HepG2 (cell line): ENCODE measurements around the gene ACP5. TPM values are rescaled to one million over a fixed set of nuclear protein-coding genes. Genes with fewer than 3 reads are reported as not detected.

Source experiments
- ARHGAP35 ChIP-seq: sonication (generic); formaldehyde crosslinking; IDR thresholded peaks from 2 replicates; pipeline ENCODE4 v1.9.0; 2022; ENCODE audit warnings: mild to moderate bottlenecking, inconsistent platforms, moderate library complexity, missing genetic modification reagents, borderline replicate concordance
- ATF1 ChIP-seq: IDR thresholded peaks from 2 replicates; pipeline ENCODE4 v1.6.1; 2016; ENCODE audit warnings: mild to moderate bottlenecking, control low read depth
- ATF6 ChIP-seq: sonication (generic); formaldehyde crosslinking; conservative IDR thresholded peaks from 2 replicates; pipeline ENCODE4 v1.4.0; 2020; ENCODE audit warnings: missing genetic modification reagents
- CBX5 ChIP-seq: sonication (generic); formaldehyde crosslinking; IDR thresholded peaks from 2 replicates; pipeline ENCODE4 v1.4.0; 2020; ENCODE audit warnings: missing genetic modification reagents, borderline replicate concordance
- DNMT1 ChIP-seq: sonication (generic); formaldehyde crosslinking; IDR thresholded peaks from 2 replicates; pipeline ENCODE4 v1.5.1; 2020; ENCODE audit warnings: mild to moderate bottlenecking, missing genetic modification reagents
- ESRRA ChIP-seq: sonication (generic); formaldehyde crosslinking; IDR thresholded peaks from 2 replicates; pipeline ENCODE4 v1.5.1; 2020; ENCODE audit warnings: mild to moderate bottlenecking, low read depth, missing genetic modification reagents
- FLYWCH1 ChIP-seq: sonication (generic); formaldehyde crosslinking; IDR thresholded peaks from 2 replicates; pipeline ENCODE4 v1.8.1; 2023; ENCODE audit warnings: mild to moderate bottlenecking, missing genetic modification reagents
- MAX ChIP-seq: IDR thresholded peaks from 2 replicates; pipeline ENCODE4 v1.6.1; 2012; ENCODE audit warnings: inconsistent platforms
- NR2F6 ChIP-seq, 2 experiments: IDR thresholded peaks; 2 replicates each; pipeline ENCODE4 v1.6.1; 2016; ENCODE audit warnings: antibody characterized with exemption in 1 of 2, mild to moderate bottlenecking in 1 of 2
- PATZ1 ChIP-seq: sonication (generic); formaldehyde crosslinking; IDR thresholded peaks from 2 replicates; pipeline ENCODE4 v1.4.0; 2020; ENCODE audit warnings: missing genetic modification reagents
- YEATS4 ChIP-seq: sonication (generic); formaldehyde crosslinking; IDR thresholded peaks from 2 replicates; pipeline ENCODE4 v1.4.0; 2020; ENCODE audit warnings: missing genetic modification reagents, borderline replicate concordance
- ZBTB20 ChIP-seq: sonication (generic); formaldehyde crosslinking; IDR thresholded peaks from 2 replicates; pipeline ENCODE4 v1.8.1; 2023; ENCODE audit warnings: missing genetic modification reagents, low read depth, mild to moderate bottlenecking, borderline replicate concordance
- ZKSCAN5 ChIP-seq: sonication (generic); formaldehyde crosslinking; IDR thresholded peaks from 2 replicates; pipeline ENCODE4 v1.5.1; 2020; ENCODE audit warnings: mild to moderate bottlenecking, missing genetic modification reagents
- ZNF350 ChIP-seq: sonication (generic); formaldehyde crosslinking; IDR thresholded peaks from 2 replicates; pipeline ENCODE4 v1.4.0; 2020; ENCODE audit warnings: mild to moderate bottlenecking, low read depth, missing genetic modification reagents, borderline replicate concordance
- ZNF609 ChIP-seq: sonication (generic); formaldehyde crosslinking; IDR thresholded peaks from 2 replicates; pipeline ENCODE4 v1.4.0; 2020; ENCODE audit warnings: mild to moderate bottlenecking, missing genetic modification reagents, borderline replicate concordance
- ZNF800 ChIP-seq: sonication (generic); formaldehyde crosslinking; IDR thresholded peaks from 2 replicates; pipeline ENCODE4 v1.4.0; 2020; ENCODE audit warnings: missing genetic modification reagents
- polyA plus RNA-seq, 8 experiments: library from polyadenylated mRNA; depleted of rRNA in 3 of 8; stranded (reverse) in 7 of 8; unstranded in 1 of 8; fragments of >200 nt; fragmentation: Illumina TruSeq in 4 of 8; extraction: Trizol in 4 of 8; gene quantifications; 2 replicates each; pipeline versions ENCODE4 v1.2.1 to v1.2.3, GENCODE V29; 2011 to 2016; ENCODE audit warnings: low read depth in 4 of 8, missing spikeins in 1 of 8, mixed read lengths in 1 of 8; ENCODE audit not compliant: insufficient read depth in 1 of 8
- total RNA-seq, 5 experiments: library from RNA; depleted of rRNA; stranded (reverse); fragments of >200 nt; fragmentation: Illumina TruSeq; extraction: Trizol; gene quantifications; 2 replicates each; pipeline ENCODE4 v1.2.3, GENCODE V29; 2016; ENCODE audit warnings: low read depth in 1 of 5

Gene ACP5
- total and polyA plus RNA-seq, 2 of the 13 experiments (the other 11 are each of a cell fraction or from before 2014, with no cell fraction given): 1.3 to 6.7 TPM

GRCh38 chr19:11558881-11559828 lies 18.3 kb downstream of the ACP5 start, which contains the start of gene ELOF1 (continued):
- no peak for TF ChIP-seq ZNF800 (CRISPR knock-in tag)
- TF ChIP-seq ESRRA (CRISPR knock-in tag): 0 out of 2 replicates have a peak, but pooled peaks have one; percentile 19
- no peak for TF ChIP-seq FLYWCH1 (CRISPR knock-in tag)
- no peak for TF ChIP-seq ATF6
- no peak for TF ChIP-seq ARHGAP35
- TF ChIP-seq ZKSCAN5 (CRISPR knock-in tag): peak; percentile 31; the same call in 1 of the 2 replicates
- no peak for TF ChIP-seq ZNF609 (CRISPR knock-in tag)
- peak; percentile 34; the same call in 1 of the 2 replicates for TF ChIP-seq MAX
- TF ChIP-seq YEATS4 (CRISPR knock-in tag): peak; percentile 23; the same call in 1 of the 2 replicates
- no peak for TF ChIP-seq ATF1 (CRISPR knock-in tag)
- no peak; the same call in 1 of the 2 replicates for TF ChIP-seq ZBTB20 (CRISPR knock-in tag)
- no peak for TF ChIP-seq CBX5
- peak; percentile 37 for TF ChIP-seq PATZ1 (CRISPR knock-in tag)
- TF ChIP-seq NR2F6 (IDR thresholded peaks at IDR 0.05): no peak
- TF ChIP-seq NR2F6 (CRISPR knock-in tag; IDR thresholded peaks at IDR 0.05): no peak
- TF ChIP-seq ZNF350: peak; percentile 64
- TF ChIP-seq DNMT1: no peak
